Liver (tissue), 3 donors: ENCODE results near the gene RHOV.

Experiments
- CTCF ChIP-seq: fragments of 150-350 bp; IDR thresholded peaks from 2 replicates; pipeline ENCODE4 v1.5.1; 2017; ENCODE audit warnings: improper control_type of control experiment, low read depth, low read length; ENCODE audit not compliant: missing input control
- HNF4A ChIP-seq, 2 donors: conservative IDR thresholded peaks; 2 replicates each; pipeline ENCODE4 v1.6.1; 2016; ENCODE audit warnings: antibody characterized with exemption in 2 of 2, mild to moderate bottlenecking in 2 of 2
- REST ChIP-seq: IDR thresholded peaks from 2 replicates; pipeline ENCODE4 v1.6.1; 2016; ENCODE audit warnings: antibody characterized with exemption, mild to moderate bottlenecking
- RXRA ChIP-seq, 2 donors: IDR thresholded peaks; 2 replicates each; pipeline ENCODE4 v1.6.1; 2017 to 2018; ENCODE audit warnings: antibody characterized with exemption in 2 of 2, mild to moderate bottlenecking in 1 of 2
- YY1 ChIP-seq: IDR thresholded peaks from 2 replicates; pipeline ENCODE4 v1.6.1; 2016; ENCODE audit warnings: antibody characterized with exemption, mild to moderate bottlenecking
- donor health status: healthy.
- donor health status: healthy.

- no peak for TF ChIP-seq REST
- TF ChIP-seq CTCF: no peak
- no peak for TF ChIP-seq YY1
- TF ChIP-seq RXRA (IDR thresholded peaks at IDR 0.05): no peak
- no peak for TF ChIP-seq HNF4A (conservative IDR thresholded peaks at IDR 0.05)
These were observed 30.7 kb downstream of the RHOV start for GRCh38 chr15:40843261-40843884.
